ENCODE results near the gene GRAMD1C. TPM values are rescaled to one million over a fixed set of nuclear protein-coding genes. Genes with fewer than 3 reads are reported as not detected.

The GRAMD1C gene
- polyA plus RNA-seq (2013, experiment 1 of 4), result 3.1 TPM
- 6.4 TPM for polyA plus RNA-seq (2013, experiment 2 of 4)
- 4.6 TPM for polyA plus RNA-seq (2013, experiment 3 of 4)
- 3.1 TPM for polyA plus RNA-seq (2013, experiment 4 of 4)

- H3K4me3 ChIP-seq (ENCODE audit: insufficient read depth, low read depth, low read length), result peak within 1 kb of the TSS; percentile 45
- H3K4me1 ChIP-seq (ENCODE audit: control insufficient read depth, insufficient read depth, low read length), result no peaks in the 10 kb centered on the region
- 0% methylated on average over 48 of the region's 48 CpGs for WGBS, 2 experiments
- H3K9me3 ChIP-seq (ENCODE audit: control insufficient read depth, low read length), result no peaks in the 10 kb centered on the region
- H3K27ac ChIP-seq (ENCODE audit: insufficient read depth, low read depth, low read length, poor library complexity, severe bottlenecking), result peak within 1 kb of the TSS; percentile 69
- H3K27me3 ChIP-seq (ENCODE audit: control insufficient read depth, insufficient read depth, low read length, poor library complexity, severe bottlenecking), result peaks cover 6% of the 10 kb centered on the region
- no peaks in the 10 kb centered on the region for H3K36me3 ChIP-seq (ENCODE audit: control insufficient read depth, insufficient read depth, low read length)
These were observed at the start of gene GRAMD1C for GRCh38 chr3:113838631-113839209. TSS of gene GRAMD1C (plus strand) at chr3:113838788. CDS start at chr3:113838910, 122 bp downstream.

- Histone ChIP-seq H3K9me3 (ENCODE audit: control insufficient read depth, low read length) (no peaks in the 10 kb centered on the region), H3K27ac (ENCODE audit: insufficient read depth, low read depth, low read length, poor library complexity, severe bottlenecking) (no peak overlapping the region), H3K36me3 (ENCODE audit: control insufficient read depth, insufficient read depth, low read length) (no peaks in the 10 kb centered on the region), H3K27me3 (ENCODE audit: control insufficient read depth, insufficient read depth, low read length, poor library complexity, severe bottlenecking) (no peaks in the 10 kb centered on the region), H3K4me3 (ENCODE audit: insufficient read depth, low read depth, low read length) (no peak overlapping the region), H3K4me1 (ENCODE audit: control insufficient read depth, insufficient read depth, low read length) (no peaks in the 10 kb centered on the region)
These were observed 47.2 kb upstream of the GRAMD1C start for GRCh38 chr3:113791381-113791780.

GRCh38 chr3:113794526-113794925 lies 44.1 kb upstream of the GRAMD1C start:
- H3K4me1 ChIP-seq (ENCODE audit: control insufficient read depth, insufficient read depth, low read length), result no peaks in the 10 kb centered on the region
- H3K27ac ChIP-seq (ENCODE audit: insufficient read depth, low read depth, low read length, poor library complexity, severe bottlenecking), result no peak overlapping the region
- no peaks in the 10 kb centered on the region for H3K27me3 ChIP-seq (ENCODE audit: control insufficient read depth, insufficient read depth, low read length, poor library complexity, severe bottlenecking)
- no peak overlapping the region for H3K4me3 ChIP-seq (ENCODE audit: insufficient read depth, low read depth, low read length)
- no peaks in the 10 kb centered on the region for H3K9me3 ChIP-seq (ENCODE audit: control insufficient read depth, low read length)
- 96% methylated on average over 3 of the region's 4 CpGs for WGBS, 2 experiments
- H3K36me3 ChIP-seq (ENCODE audit: control insufficient read depth, insufficient read depth, low read length), result peaks cover 5% of the 10 kb centered on the region

GRCh38 chr3:113795693-113796092 lies 42.9 kb upstream of the GRAMD1C start:
- Histone ChIP-seq H3K36me3 (ENCODE audit: control insufficient read depth, insufficient read depth, low read length) (peaks cover 5% of the 10 kb centered on the region), H3K27me3 (ENCODE audit: control insufficient read depth, insufficient read depth, low read length, poor library complexity, severe bottlenecking) (no peaks in the 10 kb centered on the region), H3K9me3 (ENCODE audit: control insufficient read depth, low read length) (no peaks in the 10 kb centered on the region), H3K27ac (ENCODE audit: insufficient read depth, low read depth, low read length, poor library complexity, severe bottlenecking) (no peak overlapping the region), H3K4me1 (ENCODE audit: control insufficient read depth, insufficient read depth, low read length) (no peaks in the 10 kb centered on the region), H3K4me3 (ENCODE audit: insufficient read depth, low read depth, low read length) (no peak overlapping the region)
- 100% methylated on average over 1 of the region's 4 CpGs for WGBS, 2 experiments

- H3K9me3 ChIP-seq (ENCODE audit: control insufficient read depth, low read length), result no peaks in the 10 kb centered on the region
- H3K27me3 ChIP-seq (ENCODE audit: control insufficient read depth, insufficient read depth, low read length, poor library complexity, severe bottlenecking), result no peaks in the 10 kb centered on the region
- H3K27ac ChIP-seq (ENCODE audit: insufficient read depth, low read depth, low read length, poor library complexity, severe bottlenecking), result no peak overlapping the region
- no peaks in the 10 kb centered on the region for H3K4me1 ChIP-seq (ENCODE audit: control insufficient read depth, insufficient read depth, low read length)
- no peak overlapping the region for H3K4me3 ChIP-seq (ENCODE audit: insufficient read depth, low read depth, low read length)
- 91 to 95% methylated on average over 2 of the region's 3 CpGs for WGBS, 2 experiments
- peaks cover 12% of the 10 kb centered on the region for H3K36me3 ChIP-seq (ENCODE audit: control insufficient read depth, insufficient read depth, low read length)
These were observed 35.7 kb upstream of the GRAMD1C start for GRCh38 chr3:113802795-113803455.

- Histone ChIP-seq H3K4me3 (ENCODE audit: insufficient read depth, low read depth, low read length) (no peak overlapping the region), H3K9me3 (ENCODE audit: control insufficient read depth, low read length) (no peaks in the 10 kb centered on the region), H3K27me3 (ENCODE audit: control insufficient read depth, insufficient read depth, low read length, poor library complexity, severe bottlenecking) (no peaks in the 10 kb centered on the region), H3K27ac (ENCODE audit: insufficient read depth, low read depth, low read length, poor library complexity, severe bottlenecking) (no peak overlapping the region), H3K36me3 (ENCODE audit: control insufficient read depth, insufficient read depth, low read length) (peaks cover 7% of the 10 kb centered on the region), H3K4me1 (ENCODE audit: control insufficient read depth, insufficient read depth, low read length) (no peaks in the 10 kb centered on the region)
- 97 to 98% methylated on average over 3 to 4 of the region's 4 CpGs for WGBS, 2 experiments
These were observed 33.9 kb upstream of the GRAMD1C start for GRCh38 chr3:113804661-113805060.

- H3K27ac ChIP-seq (ENCODE audit: insufficient read depth, low read depth, low read length, poor library complexity, severe bottlenecking), result no peak overlapping the region
- H3K9me3 ChIP-seq (ENCODE audit: control insufficient read depth, low read length), result no peaks in the 10 kb centered on the region
- no peaks in the 10 kb centered on the region for H3K27me3 ChIP-seq (ENCODE audit: control insufficient read depth, insufficient read depth, low read length, poor library complexity, severe bottlenecking)
- no peaks in the 10 kb centered on the region for H3K4me1 ChIP-seq (ENCODE audit: control insufficient read depth, insufficient read depth, low read length)
- H3K36me3 ChIP-seq (ENCODE audit: control insufficient read depth, insufficient read depth, low read length), result peaks cover 7% of the 10 kb centered on the region
- no peak overlapping the region for H3K4me3 ChIP-seq (ENCODE audit: insufficient read depth, low read depth, low read length)
- 94 to 97% methylated on average over 3 of the region's 3 CpGs for WGBS, 2 experiments
These were observed 33.3 kb upstream of the GRAMD1C start for GRCh38 chr3:113805249-113805648.

GRCh38 chr3:113812854-113813253 lies 25.7 kb upstream of the GRAMD1C start:
- WGBS, 2 experiments, result 93 to 94% methylated on average over 3 of the region's 3 CpGs
- Histone ChIP-seq H3K27me3 (ENCODE audit: control insufficient read depth, insufficient read depth, low read length, poor library complexity, severe bottlenecking) (no peaks in the 10 kb centered on the region), H3K27ac (ENCODE audit: insufficient read depth, low read depth, low read length, poor library complexity, severe bottlenecking) (no peak overlapping the region), H3K4me1 (ENCODE audit: control insufficient read depth, insufficient read depth, low read length) (no peaks in the 10 kb centered on the region), H3K9me3 (ENCODE audit: control insufficient read depth, low read length) (no peaks in the 10 kb centered on the region), H3K36me3 (ENCODE audit: control insufficient read depth, insufficient read depth, low read length) (no peaks in the 10 kb centered on the region), H3K4me3 (ENCODE audit: insufficient read depth, low read depth, low read length) (no peak overlapping the region)

- no peak overlapping the region for H3K4me3 ChIP-seq (ENCODE audit: insufficient read depth, low read depth, low read length)
- H3K36me3 ChIP-seq (ENCODE audit: control insufficient read depth, insufficient read depth, low read length), result no peaks in the 10 kb centered on the region
- H3K27ac ChIP-seq (ENCODE audit: insufficient read depth, low read depth, low read length, poor library complexity, severe bottlenecking), result no peak overlapping the region
- no peaks in the 10 kb centered on the region for H3K9me3 ChIP-seq (ENCODE audit: control insufficient read depth, low read length)
- no peaks in the 10 kb centered on the region for H3K27me3 ChIP-seq (ENCODE audit: control insufficient read depth, insufficient read depth, low read length, poor library complexity, severe bottlenecking)
- 81 to 90% methylated on average over 3 of the region's 3 CpGs for WGBS, 2 experiments
- H3K4me1 ChIP-seq (ENCODE audit: control insufficient read depth, insufficient read depth, low read length), result no peaks in the 10 kb centered on the region
These were observed 18.7 kb upstream of the GRAMD1C start for GRCh38 chr3:113819866-113820265.

GRCh38 chr3:113825090-113825489 lies 13.5 kb upstream of the GRAMD1C start:
- no peaks in the 10 kb centered on the region for H3K9me3 ChIP-seq (ENCODE audit: control insufficient read depth, low read length)
- no peaks in the 10 kb centered on the region for H3K4me1 ChIP-seq (ENCODE audit: control insufficient read depth, insufficient read depth, low read length)
- H3K27me3 ChIP-seq (ENCODE audit: control insufficient read depth, insufficient read depth, low read length, poor library complexity, severe bottlenecking), result no peaks in the 10 kb centered on the region
- no peak overlapping the region for H3K4me3 ChIP-seq (ENCODE audit: insufficient read depth, low read depth, low read length)
- H3K27ac ChIP-seq (ENCODE audit: insufficient read depth, low read depth, low read length, poor library complexity, severe bottlenecking), result no peak overlapping the region
- WGBS, 2 experiments, result 94 to 97% methylated on average over 2 of the region's 2 CpGs
- H3K36me3 ChIP-seq (ENCODE audit: control insufficient read depth, insufficient read depth, low read length), result no peaks in the 10 kb centered on the region

Measured in ectodermal cell (in vitro differentiated cells).